ENCODE data around the gene PARD3B.

DNA sequence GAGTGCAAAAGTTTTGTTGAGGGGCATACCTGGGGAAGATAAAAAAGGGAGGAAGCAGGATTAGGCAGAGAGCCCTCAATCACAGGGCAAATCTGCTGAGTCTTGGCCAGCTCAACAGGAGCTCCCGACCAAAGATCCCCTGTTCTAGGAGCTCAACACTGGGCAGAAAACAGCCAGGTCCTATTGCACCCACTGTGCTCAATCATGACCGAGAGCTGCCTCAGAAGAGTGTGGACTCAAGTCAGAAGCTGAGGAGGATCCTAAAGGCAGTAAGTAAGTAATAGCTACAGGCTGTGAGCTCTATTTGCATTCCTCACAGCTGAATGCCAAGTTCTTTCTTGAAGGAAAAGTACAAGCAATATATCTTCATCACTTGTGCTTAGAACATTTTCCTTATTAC is 802.6 kb downstream of the PARD3B start:
- TF ChIP-seq POLR2A (IDR thresholded peaks at IDR 0.05; ENCODE audit: low read length) = no peak
- no peak for TF ChIP-seq GATA1 (IDR thresholded peaks at IDR 0.05; ENCODE audit: low read depth, low read length)

All from erythroblast (primary cell).